ENCODE data around the gene KCP. TPM values are rescaled to one million over a fixed set of nuclear protein-coding genes. Genes with fewer than 3 reads are reported as not detected.

Gene KCP
- total RNA-seq, 4 donors from 2014 or later, result 0.46 to 3.3 (median 1.2) TPM

GRCh38 chr7:128900237-128900636 is 10.3 kb downstream of the KCP start:
- DNase-seq (ENCODE audit: low spot score) (no peak), ATAC-seq (ENCODE audit: low FRiP score) (no peak)
- TF ChIP-seq, protein P1, sequence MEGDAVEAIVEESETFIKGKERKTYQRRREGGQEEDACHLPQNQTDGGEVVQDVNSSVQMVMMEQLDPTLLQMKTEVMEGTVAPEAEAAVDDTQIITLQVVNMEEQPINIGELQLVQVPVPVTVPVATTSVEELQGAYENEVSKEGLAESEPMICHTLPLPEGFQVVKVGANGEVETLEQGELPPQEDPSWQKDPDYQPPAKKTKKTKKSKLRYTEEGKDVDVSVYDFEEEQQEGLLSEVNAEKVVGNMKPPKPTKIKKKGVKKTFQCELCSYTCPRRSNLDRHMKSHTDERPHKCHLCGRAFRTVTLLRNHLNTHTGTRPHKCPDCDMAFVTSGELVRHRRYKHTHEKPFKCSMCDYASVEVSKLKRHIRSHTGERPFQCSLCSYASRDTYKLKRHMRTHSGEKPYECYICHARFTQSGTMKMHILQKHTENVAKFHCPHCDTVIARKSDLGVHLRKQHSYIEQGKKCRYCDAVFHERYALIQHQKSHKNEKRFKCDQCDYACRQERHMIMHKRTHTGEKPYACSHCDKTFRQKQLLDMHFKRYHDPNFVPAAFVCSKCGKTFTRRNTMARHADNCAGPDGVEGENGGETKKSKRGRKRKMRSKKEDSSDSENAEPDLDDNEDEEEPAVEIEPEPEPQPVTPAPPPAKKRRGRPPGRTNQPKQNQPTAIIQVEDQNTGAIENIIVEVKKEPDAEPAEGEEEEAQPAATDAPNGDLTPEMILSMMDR (IDR thresholded peaks at IDR 0.05), result no peak

DNA sequence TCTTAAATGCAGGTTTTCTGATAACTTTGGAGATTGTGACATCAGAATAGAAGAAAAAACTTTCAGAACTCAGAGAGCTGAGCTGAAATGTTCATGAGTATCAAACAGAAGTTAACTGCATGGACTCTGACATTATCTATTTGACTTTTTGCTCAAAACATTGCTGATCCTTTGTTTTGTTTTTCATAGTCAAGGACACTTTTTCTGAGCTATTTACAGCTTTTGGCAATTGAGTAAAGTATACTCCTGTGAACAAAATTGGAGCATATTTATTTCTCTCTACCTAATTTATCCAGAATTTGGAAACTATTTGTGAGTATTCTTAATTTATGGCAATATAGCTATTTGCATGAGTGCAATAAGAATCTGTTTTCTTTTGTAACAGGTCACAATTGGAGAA is 11.1 kb downstream of the KCP start:
- DNase-seq (ENCODE audit: low spot score) (no peak), ATAC-seq (ENCODE audit: low FRiP score) (no peak)
- TF ChIP-seq, protein P1 (IDR thresholded peaks at IDR 0.05), result no peak

GRCh38 chr7:128895320-128895719 is 15.2 kb downstream of the KCP start:
- TF ChIP-seq, protein P1 (IDR thresholded peaks at IDR 0.05), result no peak
- DNase-seq (ENCODE audit: low spot score), result no peak
- ATAC-seq (ENCODE audit: low FRiP score), result no peak

GRCh38 chr7:128894101-128894440 is 16.4 kb downstream of the KCP start:
- DNase-seq (ENCODE audit: low spot score) (no peak), ATAC-seq (ENCODE audit: low FRiP score) (no peak)
- TF ChIP-seq, protein P1 (IDR thresholded peaks at IDR 0.05), result no peak

DNA sequence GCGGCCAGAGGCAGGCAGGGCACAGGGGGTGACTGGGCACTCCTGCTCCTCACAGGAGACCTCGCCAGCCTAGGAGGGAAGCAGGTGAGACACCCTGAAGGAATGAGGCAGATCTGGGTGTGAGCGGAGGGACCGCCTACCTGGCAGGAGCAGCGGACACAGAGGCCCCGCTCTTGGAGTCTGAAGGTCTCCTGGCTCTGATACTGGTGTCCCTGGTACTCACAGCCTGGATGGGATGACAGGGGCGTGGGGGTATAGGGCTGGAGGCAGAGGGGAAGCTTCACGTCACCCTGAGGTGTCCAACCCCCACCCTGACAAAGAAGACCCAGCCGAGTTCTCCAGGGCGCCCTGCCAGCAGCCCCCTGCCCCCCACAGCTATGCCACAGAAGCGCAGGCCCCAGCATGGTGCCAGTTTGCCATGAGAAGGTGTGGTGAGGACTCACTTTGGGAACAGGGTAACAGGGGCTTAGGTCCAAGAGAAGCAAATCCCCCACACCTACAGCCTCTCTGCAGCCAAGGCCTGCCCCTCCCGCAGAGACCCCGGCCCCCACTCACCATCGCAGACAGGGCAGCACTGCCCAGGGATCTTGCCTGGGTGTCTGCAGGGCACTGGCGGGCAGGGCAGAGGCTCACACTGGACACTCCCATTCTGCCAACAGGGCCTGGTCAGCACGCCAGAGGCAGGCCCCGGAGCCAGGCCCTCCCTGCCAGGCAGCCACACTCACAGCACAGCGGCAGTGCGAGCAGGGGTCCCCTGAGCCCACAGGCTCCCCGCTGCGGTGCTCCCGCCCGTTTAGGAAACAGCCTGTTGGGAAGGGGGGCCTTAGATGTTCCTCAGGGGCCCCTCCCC is 17.0 kb downstream of the KCP start:
- TF ChIP-seq, protein P1 (IDR thresholded peaks at IDR 0.05), result no peak
- DNase-seq (ENCODE audit: low spot score), result no peak
- ATAC-seq (ENCODE audit: low FRiP score), result no peak

DNA sequence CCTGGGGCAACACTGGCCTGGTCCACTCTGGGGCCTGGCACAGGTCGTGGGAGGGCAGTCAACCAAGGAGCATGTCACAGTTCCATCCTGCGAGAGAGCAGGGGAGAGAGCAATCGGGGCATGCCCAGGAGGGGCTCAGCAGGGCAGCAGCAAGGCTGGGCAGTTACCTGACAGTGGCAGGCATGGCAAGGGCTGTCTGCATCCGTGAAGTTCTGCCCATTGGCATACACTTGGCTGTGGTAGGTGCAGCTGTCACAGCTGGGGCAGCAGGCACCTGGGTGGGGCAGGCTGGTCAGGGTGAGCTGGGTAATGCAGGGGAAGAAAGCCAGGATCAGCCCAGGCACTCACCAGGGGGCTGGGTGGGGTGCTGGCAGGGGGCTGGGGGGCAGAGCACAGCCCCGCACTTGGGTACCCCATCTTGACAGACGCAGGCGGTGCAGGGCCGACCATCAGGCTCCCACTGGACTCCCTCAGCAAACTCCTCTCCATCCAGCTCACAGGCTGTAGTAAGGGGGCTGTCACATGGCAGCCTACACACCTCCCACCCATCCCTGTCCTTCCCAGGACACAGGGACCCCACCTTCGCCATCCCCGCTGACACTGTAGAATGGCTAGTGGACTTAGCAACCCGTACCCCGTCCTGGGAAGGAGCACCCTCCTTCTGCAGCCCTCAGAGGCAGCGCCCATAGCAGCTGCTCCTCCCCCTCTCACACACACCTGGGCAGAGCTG is 17.8 kb downstream of the KCP start:
- no peak for ATAC-seq (ENCODE audit: low FRiP score)

More for the DNA sequence above, 17.8 kb downstream of the KCP start:
- TF ChIP-seq, protein P1 (IDR thresholded peaks at IDR 0.05), result no peak
- no peak for DNase-seq (ENCODE audit: low spot score)

Data from omental fat pad (tissue), 4 donors.